ENCODE results near the gene COMMD10. TPM values are rescaled to one million over a fixed set of nuclear protein-coding genes. Genes with fewer than 3 reads are reported as not detected.

The COMMD10 gene
- total and polyA plus RNA-seq, 2 of the 8 experiments (the other 6 are each of a cell fraction or from before 2014, with no cell fraction given), result 16.5 to 43.4 TPM

GRCh38 chr5:116075191-116075831, 9.5 kb upstream of the COMMD10 start:
- H2AK5ac ChIP-seq (ENCODE audit: low read depth, low read length), result no peak overlapping the region
- no peak overlapping the region for H3K56ac ChIP-seq (replicated peaks; ENCODE audit: insufficient read length, low read depth, low read length)
- H2BK20ac ChIP-seq (ENCODE audit: low read length), result no peak overlapping the region
- H2BK120ac ChIP-seq (replicated peaks; ENCODE audit: low read depth, low read length), result no peak overlapping the region
- H3K23ac ChIP-seq (ENCODE audit: insufficient read length), result no peak overlapping the region
- no peak overlapping the region for H3K14ac ChIP-seq (ENCODE audit: insufficient read length)
- no peak overlapping the region for H4K91ac ChIP-seq (replicated peaks; ENCODE audit: insufficient read length, low read length)
- H3K27me3 ChIP-seq (replicated peaks in 1 of 4; ENCODE audit: control insufficient read depth in 3 of 4, extremely low read depth in 1 of 4, insufficient read depth in 3 of 4, low read length in 3 of 4), result peaks cover 0 to 1% (median 0%) of the 10 kb centered on the region in 4 experiments; a peak in 1 of 7 replicates
- WGBS, 2 experiments (ENCODE audit: extremely low coverage in 1 of 2, insufficient coverage in 1 of 2, insufficient read length in 1 of 2, insufficient replicate concordance in 2 of 2, low coverage in 1 of 2, low lambda C conversion rate in 2 of 2, missing lambda C conversion rate in 1 of 2), result 88% methylated on average over 6 of the region's 6 CpGs; no CpG with 5 or more reads in 1 of the 2 experiments
- no peak overlapping the region for H3K4me2 ChIP-seq (ENCODE audit: insufficient read depth in 1 of 2, low read depth in 2 of 2, low read length in 2 of 2)
- FAIRE-seq (no peak), DNase-seq (ENCODE audit: low read depth in 1 of 2, low spot score in 2 of 2) (no peak)
- H3K27ac ChIP-seq (ENCODE audit: low read depth, low read length), result no peak overlapping the region
- H2BK5ac ChIP-seq (ENCODE audit: low read depth, low read length), result no peak overlapping the region
- H3K4me1 ChIP-seq (replicated peaks in 1 of 4; ENCODE audit: control insufficient read depth in 3 of 4, insufficient read depth in 4 of 4, low read length in 3 of 4), result no peaks in the 10 kb centered on the region
- no peaks in the 10 kb centered on the region for H3K79me2 ChIP-seq (ENCODE audit: control insufficient read depth in 1 of 2, insufficient read depth in 2 of 2, low read length in 2 of 2)
- ChIA-PET CTCF (ENCODE audit: partially characterized antibody) (interaction anchor here (0.6 kb wide), 1 partner anchor 14 kb away, joined by 3 read pairs; no protein-coding TSS in a partner anchor), POLR2A (ENCODE audit: partially characterized antibody) (interaction anchor here (1.7 kb wide), 1 partner anchor 10 kb away, joined by 10 read pairs; the partner anchor contains the start of gene COMMD10)
- H2AFZ ChIP-seq (ENCODE audit: low read length), result no peak overlapping the region
- no peak overlapping the region for H3K9ac ChIP-seq (replicated peaks in 1 of 4; ENCODE audit: extremely low read depth in 1 of 4, low read depth in 3 of 4, low read length in 3 of 4)
- no peaks in the 10 kb centered on the region for H3K36me3 ChIP-seq (ENCODE audit: control insufficient read depth in 2 of 4, insufficient read depth in 4 of 4, low read length in 3 of 4)
- H4K8ac ChIP-seq (ENCODE audit: extremely low read depth, insufficient read depth, low read length), result no peak overlapping the region
- no peaks in the 10 kb centered on the region for H3K9me3 ChIP-seq (ENCODE audit: insufficient read depth in 2 of 2, low read depth in 1 of 2, low read length in 1 of 2)
- H3K79me1 ChIP-seq (ENCODE audit: low read depth, low read length), result no peaks in the 10 kb centered on the region
- H2BK12ac ChIP-seq (ENCODE audit: low read depth, low read length), result no peak overlapping the region
- no peak overlapping the region for H3K4ac ChIP-seq (replicated peaks; ENCODE audit: insufficient read length, low read depth, low read length)
- H3K23me2 ChIP-seq (ENCODE audit: low read depth, low read length), result no peaks in the 10 kb centered on the region
- H4K5ac ChIP-seq (ENCODE audit: insufficient read length, low read depth, low read length), result no peak overlapping the region
- no peak overlapping the region for H2BK15ac ChIP-seq (ENCODE audit: low read length)
- H3K18ac ChIP-seq (ENCODE audit: extremely low read depth, low read length), result no peak overlapping the region
- no peaks in the 10 kb centered on the region for H4K20me1 ChIP-seq (replicated peaks in 1 of 2; ENCODE audit: control insufficient read depth in 1 of 2, insufficient read depth in 2 of 2, low read length in 2 of 2)
- H3K4me3 ChIP-seq (ENCODE audit: extremely low read depth in 1 of 4, insufficient read depth in 2 of 4, low read depth in 3 of 4, low read length in 4 of 4), result no peak overlapping the region
- TF ChIP-seq RNF2 (IDR thresholded peaks at IDR 0.05; ENCODE audit: borderline replicate concordance, low read depth, low read length, missing control alignments, poor library complexity, severe bottlenecking), result no peak
- no peak for TF ChIP-seq ASH2L (IDR thresholded peaks at IDR 0.05; ENCODE audit: low read length)
- no peak for TF ChIP-seq SIRT6 (IDR thresholded peaks at IDR 0.05; ENCODE audit: low read length)
- TF ChIP-seq ATF3 (IDR thresholded peaks at IDR 0.05; ENCODE audit: insufficient read depth, low read depth, low read length), result no peak
- no peak for TF ChIP-seq E2F6 (IDR thresholded peaks at IDR 0.05)
- TF ChIP-seq CREB1 (IDR thresholded peaks at IDR 0.05), result no peak
- TF ChIP-seq FOSL1 (IDR thresholded peaks at IDR 0.05; ENCODE audit: insufficient read depth, low read depth, low read length), result no peak
- no peak for TF ChIP-seq CEBPB (IDR thresholded peaks at IDR 0.05; ENCODE audit: low read depth, low read length)
- TF ChIP-seq RFX5 (IDR thresholded peaks at IDR 0.05; ENCODE audit: borderline replicate concordance, low read depth, low read length), result no peak
- TF ChIP-seq PHF8 (conservative IDR thresholded peaks at IDR 0.05; ENCODE audit: low read depth, low read length), result no peak
- TF ChIP-seq CHD1 (IDR thresholded peaks at IDR 0.05; ENCODE audit: low read depth, low read length), result no peak

Measured in H1 (cell line).